NCI-H2029 (cell line): ENCODE measurements around the gene ATF5.
"Not testable (repeated sequence)": the region's sequence is repeated elsewhere in the genome, so short reads cannot be mapped to it uniquely, and the experiment has no call there.

ENCODE experiments used
- DNase-seq: peaks from one replicate; lab custom pipeline; 2025; lab: John Stamatoyannopoulos, UW

The ATF5 gene

GRCh38 chr19:49949742-49950589 lies 21.0 kb downstream of the ATF5 start:
- DNase-seq, result no peak

GRCh38 chr19:49950590-49950948 lies 21.6 kb downstream of the ATF5 start:
- DNase-seq, result no peak

GRCh38 chr19:49950956-49951526 lies 22.0 kb downstream of the ATF5 start:
- no peak for DNase-seq

- no peak for DNase-seq
These were observed 22.9 kb downstream of the ATF5 start for GRCh38 chr19:49951806-49952478.

GRCh38 chr19:49952479-49952836 lies 23.5 kb downstream of the ATF5 start:
- no peak for DNase-seq

GRCh38 chr19:49952906-49953305 lies 23.9 kb downstream of the ATF5 start:
- DNase-seq, result no peak

GRCh38 chr19:49953416-49953815 lies 24.4 kb downstream of the ATF5 start:
- DNase-seq, result no peak

GRCh38 chr19:49954092-49954829 lies 25.3 kb downstream of the ATF5 start:
- no peak for DNase-seq

- no peak for DNase-seq
These were observed 25.9 kb downstream of the ATF5 start for GRCh38 chr19:49954933-49955332.

- no peak for DNase-seq
These were observed 27.1 kb downstream of the ATF5 start for GRCh38 chr19:49956115-49956495.

- DNase-seq, result no peak
These were observed 28.4 kb downstream of the ATF5 start for GRCh38 chr19:49957262-49957915.

GRCh38 chr19:49958144-49958543 lies 29.1 kb downstream of the ATF5 start:
- not testable (repeated sequence) for DNase-seq

- DNase-seq, result not testable (repeated sequence)
These were observed 29.6 kb downstream of the ATF5 start for GRCh38 chr19:49958596-49958995.

- not testable (repeated sequence) for DNase-seq
These were observed 30.9 kb downstream of the ATF5 start for GRCh38 chr19:49959892-49960291.

- DNase-seq, result not testable (repeated sequence)
These were observed 32.0 kb downstream of the ATF5 start, which contains the start of gene SIGLEC11 for GRCh38 chr19:49960980-49961379. SIGLEC11 (minus strand) TSS chr19:49961172; CDS start chr19:49961081, 91 bp downstream.

GRCh38 chr19:49968279-49968922 lies 39.4 kb downstream of the ATF5 start:
- no peak for DNase-seq

- not testable (repeated sequence) for DNase-seq
These were observed 40.4 kb downstream of the ATF5 start for GRCh38 chr19:49969355-49969754.

GRCh38 chr19:49971991-49972411 lies 43.0 kb downstream of the ATF5 start:
- DNase-seq, result no peak

- no peak for DNase-seq
These were observed 43.8 kb downstream of the ATF5 start for GRCh38 chr19:49972841-49973240.

- DNase-seq, result no peak
These were observed 45.0 kb downstream of the ATF5 start for GRCh38 chr19:49973987-49974386.

GRCh38 chr19:49975051-49975450 lies 46.0 kb downstream of the ATF5 start:
- DNase-seq, result no peak
